ENCODE results near the gene SCAMP4.

- TF ChIP-seq REST (IDR thresholded peaks at IDR 0.05; ENCODE audit: low read depth, low read length) = no peak
- TF ChIP-seq TEAD4 (IDR thresholded peaks at IDR 0.05; ENCODE audit: borderline replicate concordance, insufficient read depth) = no peak
- TF ChIP-seq, protein P1, sequence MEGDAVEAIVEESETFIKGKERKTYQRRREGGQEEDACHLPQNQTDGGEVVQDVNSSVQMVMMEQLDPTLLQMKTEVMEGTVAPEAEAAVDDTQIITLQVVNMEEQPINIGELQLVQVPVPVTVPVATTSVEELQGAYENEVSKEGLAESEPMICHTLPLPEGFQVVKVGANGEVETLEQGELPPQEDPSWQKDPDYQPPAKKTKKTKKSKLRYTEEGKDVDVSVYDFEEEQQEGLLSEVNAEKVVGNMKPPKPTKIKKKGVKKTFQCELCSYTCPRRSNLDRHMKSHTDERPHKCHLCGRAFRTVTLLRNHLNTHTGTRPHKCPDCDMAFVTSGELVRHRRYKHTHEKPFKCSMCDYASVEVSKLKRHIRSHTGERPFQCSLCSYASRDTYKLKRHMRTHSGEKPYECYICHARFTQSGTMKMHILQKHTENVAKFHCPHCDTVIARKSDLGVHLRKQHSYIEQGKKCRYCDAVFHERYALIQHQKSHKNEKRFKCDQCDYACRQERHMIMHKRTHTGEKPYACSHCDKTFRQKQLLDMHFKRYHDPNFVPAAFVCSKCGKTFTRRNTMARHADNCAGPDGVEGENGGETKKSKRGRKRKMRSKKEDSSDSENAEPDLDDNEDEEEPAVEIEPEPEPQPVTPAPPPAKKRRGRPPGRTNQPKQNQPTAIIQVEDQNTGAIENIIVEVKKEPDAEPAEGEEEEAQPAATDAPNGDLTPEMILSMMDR (IDR thresholded peaks at IDR 0.05) = no peak
- TF ChIP-seq GABPA (IDR thresholded peaks at IDR 0.05; ENCODE audit: low read depth) = no peak
- TF ChIP-seq YY1 (IDR thresholded peaks at IDR 0.05; ENCODE audit: low read depth) = no peak
- TF ChIP-seq NFIC (IDR thresholded peaks at IDR 0.05; ENCODE audit: borderline replicate concordance) = no peak
These were observed 45.0 kb upstream of the SCAMP4 start for GRCh38 chr19:1860042-1860775.
